Gastrocnemius medialis (tissue), 4 donors: ENCODE results near the gene EIF2B2.

ENCODE experiments used
- POLR2A ChIP-seq, 2 donors: fragments of 450-650 bp; IDR thresholded peaks; one replicate each; pipeline ENCODE4 v1.6.1; 2017; ENCODE audit warnings: antibody characterized with exemption in 2 of 2, mild to moderate bottlenecking in 2 of 2, moderate library complexity in 2 of 2
- TF ChIP-seq, protein P1 (sequence below), 5 experiments: fragments of 450-650 bp in 3 of 5; fragments of 200-600 bp in 2 of 5; sonication (generic) in 2 of 5; IDR thresholded peaks in 4 of 5; conservative IDR thresholded peaks in 1 of 5; 1 replicate in 4 of 5; 2 replicates in 1 of 5; pipeline ENCODE4 v1.5.1; 2016 to 2019; ENCODE audit warnings: antibody characterized with exemption in 5 of 5, mild to moderate bottlenecking in 3 of 5, moderate library complexity in 3 of 5

DNA sequence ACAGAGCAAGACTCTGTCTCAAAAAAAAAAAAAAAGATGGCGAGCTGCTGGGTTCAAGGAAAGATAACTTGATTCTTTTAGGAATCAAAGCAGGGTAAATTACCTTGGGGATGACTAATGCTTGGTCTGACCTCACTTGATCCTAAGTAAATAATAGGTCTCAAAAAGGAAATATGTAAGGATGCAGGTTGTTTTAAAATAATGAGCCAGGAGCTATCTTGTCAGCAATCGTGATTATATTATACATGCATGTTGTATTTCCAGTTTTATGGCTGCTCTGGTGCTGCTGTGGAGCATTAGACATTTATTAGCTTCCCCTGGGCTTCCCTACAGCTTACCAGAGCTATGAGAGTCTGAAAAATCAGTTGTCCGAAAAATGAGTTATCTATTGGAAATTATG lies 2.6 kb downstream of the EIF2B2 start:
- TF ChIP-seq, protein P1, sequence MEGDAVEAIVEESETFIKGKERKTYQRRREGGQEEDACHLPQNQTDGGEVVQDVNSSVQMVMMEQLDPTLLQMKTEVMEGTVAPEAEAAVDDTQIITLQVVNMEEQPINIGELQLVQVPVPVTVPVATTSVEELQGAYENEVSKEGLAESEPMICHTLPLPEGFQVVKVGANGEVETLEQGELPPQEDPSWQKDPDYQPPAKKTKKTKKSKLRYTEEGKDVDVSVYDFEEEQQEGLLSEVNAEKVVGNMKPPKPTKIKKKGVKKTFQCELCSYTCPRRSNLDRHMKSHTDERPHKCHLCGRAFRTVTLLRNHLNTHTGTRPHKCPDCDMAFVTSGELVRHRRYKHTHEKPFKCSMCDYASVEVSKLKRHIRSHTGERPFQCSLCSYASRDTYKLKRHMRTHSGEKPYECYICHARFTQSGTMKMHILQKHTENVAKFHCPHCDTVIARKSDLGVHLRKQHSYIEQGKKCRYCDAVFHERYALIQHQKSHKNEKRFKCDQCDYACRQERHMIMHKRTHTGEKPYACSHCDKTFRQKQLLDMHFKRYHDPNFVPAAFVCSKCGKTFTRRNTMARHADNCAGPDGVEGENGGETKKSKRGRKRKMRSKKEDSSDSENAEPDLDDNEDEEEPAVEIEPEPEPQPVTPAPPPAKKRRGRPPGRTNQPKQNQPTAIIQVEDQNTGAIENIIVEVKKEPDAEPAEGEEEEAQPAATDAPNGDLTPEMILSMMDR (IDR thresholded peaks at IDR 0.05 in 4 of 5, conservative IDR thresholded peaks at IDR 0.05 in 1 of 5): no peak
- TF ChIP-seq POLR2A (IDR thresholded peaks at IDR 0.05): no peak
